Activated CD4-positive, alpha-beta T cell treated with anti-CD3 and anti-CD28 coated beads, Interleukin-2, amount 50 U/mL, for 1 hour (primary cell): ENCODE measurements around the gene TXNDC9.
"Not testable (repeated sequence)": the region's sequence is repeated elsewhere in the genome, so short reads cannot be mapped to it uniquely, and the experiment has no call there.

Source experiments
- DNase-seq: peaks from one replicate; pipeline ENCODE4 v3.0.0-alpha.2; 2020

TXNDC9 gene

GRCh38 chr2:99317873-99318200, 18.3 kb downstream of the TXNDC9 start:
- DNase-seq = not testable (repeated sequence)

DNA sequence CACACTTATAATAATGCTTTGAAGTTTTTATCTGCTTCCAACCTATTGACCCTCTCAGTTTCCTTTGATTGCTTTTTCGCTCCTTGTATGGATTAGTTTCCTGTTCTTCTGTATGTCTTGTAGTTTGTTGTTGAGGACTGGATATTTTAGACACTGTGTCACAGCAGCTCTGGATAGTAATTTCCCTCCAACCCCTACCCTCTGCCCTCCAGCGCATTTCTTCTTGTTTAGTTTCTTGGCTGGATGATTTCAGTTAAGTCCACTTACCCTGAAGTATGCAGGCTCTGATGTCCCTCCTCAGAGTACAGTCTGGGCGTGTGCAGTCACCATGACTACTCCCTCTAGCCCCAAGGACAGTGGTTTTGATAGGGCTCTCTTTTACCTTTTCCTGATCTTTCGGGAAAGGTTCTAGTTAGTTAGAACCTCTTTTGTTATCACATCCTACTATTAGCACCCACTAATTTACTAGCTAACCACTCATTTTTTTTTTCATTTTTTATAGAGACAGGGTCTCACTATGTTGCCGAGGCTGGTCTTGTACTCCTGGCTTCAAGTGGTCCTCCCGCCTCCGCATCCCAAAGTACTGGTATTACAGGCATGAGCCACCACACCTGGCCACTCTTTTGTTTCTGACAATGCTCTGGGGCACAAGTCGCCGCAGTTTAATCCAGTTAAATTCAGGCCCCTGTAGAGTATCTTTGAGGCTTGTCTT, 18.8 kb downstream of the TXNDC9 start:
- DNase-seq = no peak

DNA sequence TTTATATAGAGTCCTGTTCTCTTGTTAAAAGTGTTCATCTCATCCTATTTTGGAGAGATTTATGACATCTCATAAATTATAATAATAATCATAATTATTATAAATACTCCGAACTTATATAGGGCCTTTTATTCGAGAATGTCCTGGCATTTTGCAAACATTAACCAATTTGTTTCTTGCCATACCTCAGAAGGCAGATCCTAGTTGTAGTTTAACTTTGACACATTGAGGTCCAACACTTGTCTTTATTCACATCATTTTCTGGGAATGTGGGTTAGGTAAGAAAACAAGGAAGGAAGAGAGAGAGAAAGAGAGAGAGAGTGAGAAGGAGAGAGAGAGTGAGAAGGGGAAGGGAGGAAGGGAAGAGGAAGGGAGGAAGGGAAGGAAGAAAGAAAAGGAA, 35.0 kb downstream of the TXNDC9 start, which contains the start of gene LYG1:
Gene LYG1, minus strand, starts transcription at position 101 of the 400 bp plus-strand sequence. CDS start 5,527 bp downstream, outside the sequence.
- not testable (repeated sequence) for DNase-seq

- no peak for DNase-seq
Observed at GRCh38 chr2:99299580-99299979, 36.6 kb downstream of the TXNDC9 start.

DNA sequence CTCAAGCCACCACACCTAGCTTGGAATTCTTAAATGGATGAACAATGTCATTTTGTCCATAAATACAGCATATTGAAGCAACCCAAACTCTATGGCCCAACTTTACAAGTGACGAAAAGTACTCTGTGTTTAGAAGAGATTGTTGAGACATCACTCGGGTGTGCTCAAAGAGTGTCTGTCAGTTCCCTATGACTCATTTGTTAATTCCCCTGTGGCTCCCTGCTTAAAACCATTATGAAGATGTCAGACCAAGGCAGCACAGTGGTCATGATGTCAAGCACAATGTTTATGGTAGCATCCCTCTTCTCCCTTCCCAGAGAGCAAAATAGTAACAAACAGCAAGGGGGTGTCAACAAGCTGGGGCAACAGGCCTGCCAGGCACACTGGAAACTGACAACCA, 38.1 kb downstream of the TXNDC9 start:
- DNase-seq = no peak

DNA sequence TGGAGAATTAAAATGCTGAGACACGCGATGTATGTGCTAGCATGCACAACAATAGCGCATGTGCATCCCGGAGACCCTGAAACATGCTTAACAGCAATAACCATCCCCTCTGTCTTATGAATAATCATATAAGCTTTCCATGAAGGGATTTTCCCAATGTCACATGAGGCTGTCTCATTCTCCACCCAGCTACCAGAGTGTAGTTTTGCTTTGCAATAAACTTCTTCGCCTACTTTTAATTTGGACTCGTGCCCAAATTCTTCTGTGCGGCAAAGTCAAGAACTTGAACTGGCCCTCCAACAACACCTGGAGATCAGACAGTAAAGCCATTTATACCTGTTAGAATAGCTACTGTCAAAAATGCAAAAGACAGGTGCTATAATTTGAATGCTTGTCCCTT, 50.6 kb downstream of the TXNDC9 start:
- DNase-seq = no peak

GRCh38 chr2:99279969-99280695, 56.0 kb downstream of the TXNDC9 start:
- DNase-seq = no peak

DNA sequence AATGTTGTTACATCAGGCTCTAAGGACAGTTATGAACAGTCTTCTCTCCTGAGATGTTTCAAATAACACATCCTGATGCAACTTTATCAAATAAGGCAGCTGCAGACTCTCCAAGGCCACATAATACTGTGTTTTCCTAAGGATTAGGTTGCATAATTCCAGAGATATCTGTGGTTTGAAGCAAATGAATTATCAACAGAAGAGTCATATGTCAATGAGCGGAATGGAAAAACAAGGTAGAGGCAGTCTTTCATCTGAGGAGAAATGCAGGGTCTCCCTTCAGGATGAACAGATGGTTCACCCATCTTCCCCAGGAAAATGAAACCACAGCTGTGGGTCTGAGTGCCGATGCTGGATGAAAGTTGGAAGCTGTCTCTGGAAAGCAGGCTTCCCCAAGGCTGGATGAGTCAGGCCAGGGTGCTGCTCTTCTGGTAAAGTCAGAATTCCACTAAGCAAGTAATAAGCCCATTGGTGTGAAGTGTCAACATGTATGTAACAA, 57.3 kb downstream of the TXNDC9 start:
- no peak for DNase-seq

GRCh38 chr2:99278195-99278765, 57.9 kb downstream of the TXNDC9 start:
- not testable (repeated sequence) for DNase-seq

- no peak for DNase-seq
Observed at GRCh38 chr2:99275882-99276281, 60.3 kb downstream of the TXNDC9 start.
